WTC11 (cell line): Measurements from ENCODE around the gene PCDH1.

ENCODE experiments used
- CTCF ChIP-seq: fragments of 200-600 bp; IDR thresholded peaks from 2 replicates; pipeline ENCODE4 v1.8.0; 2022; ENCODE audit warnings: antibody characterized with exemption
- FOXJ3 ChIP-seq: sonication (generic); formaldehyde crosslinking; IDR thresholded peaks from 2 replicates; pipeline ENCODE4 v1.9.0; 2021; ENCODE audit warnings: missing genetic modification reagents, mild to moderate bottlenecking, borderline replicate concordance
- JAZF1 ChIP-seq: fragments of 250-450 bp; sonication (Bioruptor Pico); IDR thresholded peaks from 2 replicates; pipeline ENCODE4 v1.9.0; 2021; ENCODE audit warnings: moderate library complexity, mild to moderate bottlenecking, inconsistent platforms

- TF ChIP-seq CTCF (no peak), JAZF1 (CRISPR knock-in tag) (no peak), FOXJ3 (CRISPR knock-in tag) (no peak)
These were observed 36.6 kb downstream of the PCDH1 start for GRCh38 chr5:141841378-141842180.
